DND-41 (cell line): Measurements from ENCODE around the gene HS3ST5.

Experiments
- CTCF ChIP-seq: IDR thresholded peaks from 2 replicates; pipeline ENCODE4 v1.5.1; 2012; ENCODE audit warnings: borderline replicate concordance, low read length, moderate library complexity, mild to moderate bottlenecking; ENCODE audit not compliant: poor library complexity, severe bottlenecking; ENCODE audit errors: extremely low read depth
- EZH2 ChIP-seq: IDR thresholded peaks from 3 replicates; pipeline ENCODE4 v1.6.1; 2012; ENCODE audit warnings: borderline replicate concordance, low read depth, mild to moderate bottlenecking, moderate library complexity, low read length, inconsistent platforms; ENCODE audit not compliant: severe bottlenecking

GRCh38 chr6:114008331-114008730 lies 334.5 kb downstream of the HS3ST5 start:
- TF ChIP-seq CTCF (no peak), EZH2 (no peak)
